HEK293T (cell line): Measurements from ENCODE around the gene GADD45G.

Source experiments
- ARNT ChIP-seq: fragments of 450-650 bp; IDR thresholded peaks from 2 replicates; pipeline ENCODE4 v1.6.1; 2017; ENCODE audit warnings: mild to moderate bottlenecking
- BHLHE40 ChIP-seq: fragments of 450-650 bp; IDR thresholded peaks from 2 replicates; pipeline ENCODE4 v1.6.1; 2016; ENCODE audit warnings: mild to moderate bottlenecking, moderate library complexity, borderline replicate concordance
- ELF4 ChIP-seq: fragments of 450-650 bp; IDR thresholded peaks from 2 replicates; pipeline ENCODE4 v1.6.1; 2017; ENCODE audit warnings: antibody characterized with exemption
- FOXA1 ChIP-seq: fragments of 450-650 bp; IDR thresholded peaks from 2 replicates; pipeline ENCODE4 v1.6.1; 2016; ENCODE audit warnings: mild to moderate bottlenecking
- FOXK2 ChIP-seq: fragments of 450-650 bp; IDR thresholded peaks from 2 replicates; pipeline ENCODE4 v1.6.1; 2016; ENCODE audit warnings: mild to moderate bottlenecking
- FOXM1 ChIP-seq: fragments of 450-650 bp; IDR thresholded peaks from 2 replicates; pipeline ENCODE4 v1.6.1; 2017; ENCODE audit warnings: mild to moderate bottlenecking, borderline replicate concordance
- HDGF ChIP-seq: fragments of 450-650 bp; IDR thresholded peaks from 2 replicates; pipeline ENCODE4 v1.6.1; 2017; ENCODE audit warnings: antibody characterized with exemption, borderline replicate concordance
- NFRKB ChIP-seq: fragments of 450-650 bp; IDR thresholded peaks from 2 replicates; pipeline ENCODE4 v1.6.1; 2016; ENCODE audit warnings: mild to moderate bottlenecking, moderate library complexity
- SP1 ChIP-seq: fragments of 450-650 bp; IDR thresholded peaks from 2 replicates; pipeline ENCODE4 v1.6.1; 2017

- no peak for TF ChIP-seq ELF4
- TF ChIP-seq ARNT = no peak
- no peak for TF ChIP-seq SP1
- TF ChIP-seq NFRKB = no peak
- no peak for TF ChIP-seq FOXM1
- no peak for TF ChIP-seq FOXA1
- no peak for TF ChIP-seq FOXK2
- TF ChIP-seq HDGF = no peak
- TF ChIP-seq BHLHE40 = no peak
Measured at GRCh38 chr9:89555036-89555415, 49.8 kb upstream of the GADD45G start.
